Testis (tissue), 2 donors: ENCODE measurements around the gene CUX1.

ENCODE experiments used
- POLR2A ChIP-seq: fragments of 450-650 bp; IDR thresholded peaks from one replicate; pipeline ENCODE4 v1.6.1; 2017; ENCODE audit warnings: antibody characterized with exemption, mild to moderate bottlenecking, moderate library complexity
- TF ChIP-seq, protein P1 (sequence below), 3 experiments: fragments of 450-650 bp in 2 of 3; fragments of 200-600 bp in 1 of 3; sonication (generic) in 1 of 3; IDR thresholded peaks; one replicate each; pipeline ENCODE4 v1.5.1; 2016 to 2019; ENCODE audit warnings: antibody characterized with exemption in 3 of 3, mild to moderate bottlenecking in 2 of 3, moderate library complexity in 1 of 3

DNA sequence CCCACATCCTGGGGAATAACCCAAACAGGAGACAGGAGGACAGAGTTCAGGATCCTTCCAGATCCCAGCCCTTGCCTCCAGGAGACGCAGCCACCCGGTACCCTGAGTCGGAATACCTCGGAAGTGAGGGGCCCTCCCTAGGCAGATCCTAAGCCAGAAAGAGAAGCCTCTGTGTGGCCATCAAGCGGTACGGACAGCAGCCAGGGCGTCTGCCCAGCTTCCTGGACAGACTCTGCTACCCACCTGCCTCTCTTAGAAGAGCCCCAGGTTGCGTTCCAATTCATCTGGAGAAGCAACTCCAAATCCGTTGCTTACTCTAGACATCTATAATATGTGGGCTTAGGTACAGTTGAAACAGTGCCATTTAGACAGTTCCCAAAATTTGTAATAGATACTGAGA is 249.1 kb downstream of the CUX1 start:
- no peak for TF ChIP-seq POLR2A
- TF ChIP-seq, protein P1, sequence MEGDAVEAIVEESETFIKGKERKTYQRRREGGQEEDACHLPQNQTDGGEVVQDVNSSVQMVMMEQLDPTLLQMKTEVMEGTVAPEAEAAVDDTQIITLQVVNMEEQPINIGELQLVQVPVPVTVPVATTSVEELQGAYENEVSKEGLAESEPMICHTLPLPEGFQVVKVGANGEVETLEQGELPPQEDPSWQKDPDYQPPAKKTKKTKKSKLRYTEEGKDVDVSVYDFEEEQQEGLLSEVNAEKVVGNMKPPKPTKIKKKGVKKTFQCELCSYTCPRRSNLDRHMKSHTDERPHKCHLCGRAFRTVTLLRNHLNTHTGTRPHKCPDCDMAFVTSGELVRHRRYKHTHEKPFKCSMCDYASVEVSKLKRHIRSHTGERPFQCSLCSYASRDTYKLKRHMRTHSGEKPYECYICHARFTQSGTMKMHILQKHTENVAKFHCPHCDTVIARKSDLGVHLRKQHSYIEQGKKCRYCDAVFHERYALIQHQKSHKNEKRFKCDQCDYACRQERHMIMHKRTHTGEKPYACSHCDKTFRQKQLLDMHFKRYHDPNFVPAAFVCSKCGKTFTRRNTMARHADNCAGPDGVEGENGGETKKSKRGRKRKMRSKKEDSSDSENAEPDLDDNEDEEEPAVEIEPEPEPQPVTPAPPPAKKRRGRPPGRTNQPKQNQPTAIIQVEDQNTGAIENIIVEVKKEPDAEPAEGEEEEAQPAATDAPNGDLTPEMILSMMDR (IDR thresholded peaks at IDR 0.05), result no peak
